K562 (cell line): Measurements from ENCODE around the gene BBS5.

Experiments used
- NFIC ChIP-seq: fragments of 450-650 bp; IDR thresholded peaks from 2 replicates; pipeline ENCODE4 v1.6.1; 2017; ENCODE audit warnings: mild to moderate bottlenecking, inconsistent platforms
- PHF8 ChIP-seq: fragments of 200-600 bp; sonication (generic); IDR thresholded peaks from 2 replicates; pipeline ENCODE4 v1.6.1; 2012; ENCODE audit warnings: mixed run types, mild to moderate bottlenecking, inconsistent platforms, low read length, moderate library complexity, borderline replicate concordance
- RAD21 ChIP-seq, 2 experiments: fragments of 250-450 bp in 1 of 2; fragments of 450-650 bp in 1 of 2; sonication (Bioruptor Pico) in 1 of 2; formaldehyde crosslinking in 1 of 2; IDR thresholded peaks in 1 of 2; conservative IDR thresholded peaks in 1 of 2; 2 replicates each; pipeline versions ENCODE4 v1.4.0 to v1.8.0; 2020 to 2022; ENCODE audit warnings: mild to moderate bottlenecking in 2 of 2, moderate library complexity in 1 of 2
- RFX5 ChIP-seq: IDR thresholded peaks from 2 replicates; pipeline ENCODE4 v1.6.1; 2011; ENCODE audit warnings: low read depth, mild to moderate bottlenecking, improper control_type of control experiment, low read length
- TAF1 ChIP-seq: IDR thresholded peaks from 2 replicates; pipeline ENCODE4 v1.6.1; 2011; ENCODE audit warnings: mild to moderate bottlenecking, low read length, moderate library complexity; ENCODE audit not compliant: insufficient read depth, control insufficient read depth, severe bottlenecking; ENCODE audit errors: extremely low read depth
- TF ChIP-seq, protein P1 (sequence below): sonication (generic); formaldehyde crosslinking; IDR thresholded peaks from 2 replicates; pipeline ENCODE4 v1.8.1; 2023; ENCODE audit warnings: mild to moderate bottlenecking, missing genetic modification reagents
- TF ChIP-seq, protein P2 (sequence below): sonication (generic); formaldehyde crosslinking; IDR thresholded peaks from 2 replicates; pipeline ENCODE4 v1.8.0; 2022; ENCODE audit warnings: missing genetic modification reagents, mild to moderate bottlenecking, moderate library complexity, borderline replicate concordance

DNA sequence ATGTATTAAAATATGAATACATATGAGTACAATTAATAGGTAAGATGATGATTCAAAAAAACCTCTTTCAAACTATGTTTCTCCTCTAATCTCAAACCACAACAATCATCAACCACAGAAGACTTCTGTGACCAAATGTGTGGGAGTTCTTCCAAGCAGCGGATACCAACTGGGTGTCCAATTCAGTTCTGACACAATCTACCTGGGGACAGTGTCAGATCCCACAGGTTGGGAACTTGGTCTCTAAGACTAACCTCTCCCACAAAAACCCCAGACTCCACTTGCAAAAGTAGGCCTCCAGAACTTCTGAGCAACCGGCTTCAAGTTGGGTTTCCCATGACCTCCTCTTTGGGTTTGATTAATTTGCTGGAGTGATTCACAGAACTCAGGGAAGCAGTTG is 67.5 kb downstream of the BBS5 start:
- TF ChIP-seq RAD21 (CRISPR knock-in tag; conservative IDR thresholded peaks at IDR 0.05 in 1 of 2, IDR thresholded peaks at IDR 0.05 in 1 of 2) (no peak), NFIC (no peak), TAF1 (no peak), RFX5 (no peak), PHF8 (no peak)
- TF ChIP-seq, protein P1, sequence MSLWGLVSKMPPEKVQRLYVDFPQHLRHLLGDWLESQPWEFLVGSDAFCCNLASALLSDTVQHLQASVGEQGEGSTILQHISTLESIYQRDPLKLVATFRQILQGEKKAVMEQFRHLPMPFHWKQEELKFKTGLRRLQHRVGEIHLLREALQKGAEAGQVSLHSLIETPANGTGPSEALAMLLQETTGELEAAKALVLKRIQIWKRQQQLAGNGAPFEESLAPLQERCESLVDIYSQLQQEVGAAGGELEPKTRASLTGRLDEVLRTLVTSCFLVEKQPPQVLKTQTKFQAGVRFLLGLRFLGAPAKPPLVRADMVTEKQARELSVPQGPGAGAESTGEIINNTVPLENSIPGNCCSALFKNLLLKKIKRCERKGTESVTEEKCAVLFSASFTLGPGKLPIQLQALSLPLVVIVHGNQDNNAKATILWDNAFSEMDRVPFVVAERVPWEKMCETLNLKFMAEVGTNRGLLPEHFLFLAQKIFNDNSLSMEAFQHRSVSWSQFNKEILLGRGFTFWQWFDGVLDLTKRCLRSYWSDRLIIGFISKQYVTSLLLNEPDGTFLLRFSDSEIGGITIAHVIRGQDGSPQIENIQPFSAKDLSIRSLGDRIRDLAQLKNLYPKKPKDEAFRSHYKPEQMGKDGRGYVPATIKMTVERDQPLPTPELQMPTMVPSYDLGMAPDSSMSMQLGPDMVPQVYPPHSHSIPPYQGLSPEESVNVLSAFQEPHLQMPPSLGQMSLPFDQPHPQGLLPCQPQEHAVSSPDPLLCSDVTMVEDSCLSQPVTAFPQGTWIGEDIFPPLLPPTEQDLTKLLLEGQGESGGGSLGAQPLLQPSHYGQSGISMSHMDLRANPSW (CRISPR knock-in tag): no peak
- TF ChIP-seq, protein P2, sequence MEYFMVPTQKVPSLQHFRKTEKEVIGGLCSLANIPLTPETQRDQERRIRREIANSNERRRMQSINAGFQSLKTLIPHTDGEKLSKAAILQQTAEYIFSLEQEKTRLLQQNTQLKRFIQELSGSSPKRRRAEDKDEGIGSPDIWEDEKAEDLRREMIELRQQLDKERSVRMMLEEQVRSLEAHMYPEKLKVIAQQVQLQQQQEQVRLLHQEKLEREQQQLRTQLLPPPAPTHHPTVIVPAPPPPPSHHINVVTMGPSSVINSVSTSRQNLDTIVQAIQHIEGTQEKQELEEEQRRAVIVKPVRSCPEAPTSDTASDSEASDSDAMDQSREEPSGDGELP (CRISPR knock-in tag): no peak
